Activated T-cell treated with anti-CD3 and anti-CD28 coated beads for 48 hours (primary cell): Measurements from ENCODE around the gene ZNF777.
A peak's percentile ranks its signal among the peaks of the same experiment; 100 is the strongest.

Experiments
- DNase-seq: peaks from one replicate; pipeline ENCODE4 v3.0.0-alpha.2; 2020; ENCODE audit warnings: low read depth

Gene ZNF777

GRCh38 chr7:149476791-149477190 is 15.9 kb upstream of the ZNF777 start:
- no peak for DNase-seq

GRCh38 chr7:149475121-149476045 is 14.5 kb upstream of the ZNF777 start:
- no peak for DNase-seq

GRCh38 chr7:149474309-149475120 is 13.7 kb upstream of the ZNF777 start:
- DNase-seq: no peak

GRCh38 chr7:149473251-149473650 is 12.4 kb upstream of the ZNF777 start:
- DNase-seq: no peak

- DNase-seq: no peak
Observed at GRCh38 chr7:149471289-149471953, 10.6 kb upstream of the ZNF777 start.

GRCh38 chr7:149469806-149470205 is 8.9 kb upstream of the ZNF777 start:
- DNase-seq: no peak

- DNase-seq: no peak
Observed at GRCh38 chr7:149468208-149468607, 7.3 kb upstream of the ZNF777 start.

- DNase-seq: no peak
Observed at GRCh38 chr7:149467321-149467859, 6.5 kb upstream of the ZNF777 start.

GRCh38 chr7:149466364-149466763 is 5.5 kb upstream of the ZNF777 start:
- DNase-seq: no peak

- no peak for DNase-seq
Observed at GRCh38 chr7:149463500-149464161, 2.8 kb upstream of the ZNF777 start.

GRCh38 chr7:149462101-149462520 is 1.2 kb upstream of the ZNF777 start:
- DNase-seq: no peak

GRCh38 chr7:149459540-149460452 is 1.1 kb downstream of the ZNF777 start:
- peak; percentile 31 for DNase-seq

- no peak for DNase-seq
Observed at GRCh38 chr7:149459201-149459539, 1.7 kb downstream of the ZNF777 start.

GRCh38 chr7:149458235-149458634 is 2.6 kb downstream of the ZNF777 start:
- no peak for DNase-seq

GRCh38 chr7:149457766-149458165 is 3.1 kb downstream of the ZNF777 start:
- no peak for DNase-seq

GRCh38 chr7:149456506-149457421 is 4.1 kb downstream of the ZNF777 start:
- DNase-seq: no peak

GRCh38 chr7:149455175-149455950 is 5.5 kb downstream of the ZNF777 start:
- no peak for DNase-seq

GRCh38 chr7:149454750-149455149 is 6.1 kb downstream of the ZNF777 start:
- no peak for DNase-seq

- no peak for DNase-seq
Observed at GRCh38 chr7:149454006-149454405, 6.9 kb downstream of the ZNF777 start.
